Fibroblast of lung (primary cell): ENCODE data around the gene CHRNA1. TPM values are rescaled to one million over a fixed set of nuclear protein-coding genes. Genes with fewer than 3 reads are reported as not detected.

Source experiments
- DNase-seq, 2 donors: peaks; one replicate each; pipeline versions ENCODE4 v3.0.0 to v3.0.0-alpha.2; 2010; ENCODE audit warnings: low read depth in 2 of 2
- H2AFZ ChIP-seq: 2 replicates; pipeline ENCODE4 v1.5.1; 2012; ENCODE audit warnings: low read length, control low read depth, inconsistent platforms
- H3K27ac ChIP-seq: 2 replicates; pipeline ENCODE4 v1.5.1; 2011; ENCODE audit warnings: low read length, control low read depth; ENCODE audit not compliant: insufficient read depth
- H3K27me3 ChIP-seq: 2 replicates; pipeline ENCODE4 v1.5.1; 2011; ENCODE audit warnings: mild to moderate bottlenecking, low read length; ENCODE audit not compliant: control insufficient read depth, insufficient read depth
- H3K36me3 ChIP-seq: 2 replicates; pipeline ENCODE4 v1.5.1; 2011; ENCODE audit warnings: low read length; ENCODE audit not compliant: control insufficient read depth, insufficient read depth
- H3K4me1 ChIP-seq: 2 replicates; pipeline ENCODE4 v1.5.1; 2011; ENCODE audit warnings: low read length; ENCODE audit not compliant: control insufficient read depth, insufficient read depth; ENCODE audit errors: extremely low read depth
- H3K4me2 ChIP-seq: 2 replicates; pipeline ENCODE4 v1.5.1; 2011; ENCODE audit warnings: low read length, control low read depth; ENCODE audit not compliant: insufficient read depth; ENCODE audit errors: extremely low read depth
- H3K4me3 ChIP-seq, 4 experiments: fragments of 200-600 bp in 1 of 4; sonication (generic) in 1 of 4; replicated peaks in 1 of 4; 2 replicates each; pipeline ENCODE4 v1.5.1; 2011 to 2016; ENCODE audit warnings: low read length in 4 of 4, low read depth in 3 of 4, mild to moderate bottlenecking in 3 of 4, control low read depth in 2 of 4, inconsistent platforms in 1 of 4, mixed read lengths in 1 of 4; ENCODE audit not compliant: insufficient read depth in 1 of 4; ENCODE audit errors: control extremely low read depth in 1 of 4
- H3K79me2 ChIP-seq: 2 replicates; pipeline ENCODE4 v1.5.1; 2012; ENCODE audit warnings: mild to moderate bottlenecking, low read length, inconsistent platforms; ENCODE audit not compliant: control insufficient read depth, insufficient read depth
- H3K9ac ChIP-seq: 2 replicates; pipeline ENCODE4 v1.5.1; 2011; ENCODE audit warnings: mild to moderate bottlenecking, low read length, control low read depth; ENCODE audit not compliant: insufficient read depth
- H3K9me3 ChIP-seq: 2 replicates; pipeline ENCODE4 v1.5.1; 2012; ENCODE audit warnings: low read depth, low read length; ENCODE audit not compliant: control insufficient read depth, insufficient read depth
- H4K20me1 ChIP-seq: 2 replicates; pipeline ENCODE4 v1.5.1; 2011; ENCODE audit warnings: low read length; ENCODE audit not compliant: control insufficient read depth, insufficient read depth; ENCODE audit errors: extremely low read depth
- EZH2 ChIP-seq: IDR thresholded peaks from 2 replicates; pipeline ENCODE4 v1.5.1; 2012; ENCODE audit warnings: low read length, control low read depth, mild to moderate bottlenecking; ENCODE audit errors: missing control alignments
- polyA plus RNA-seq, 2 donors: library from polyadenylated mRNA; depleted of rRNA in 1 of 2; stranded (reverse) in 1 of 2; unstranded in 1 of 2; fragments of >200 nt; gene quantifications; 2 replicates each; pipeline ENCODE4 v1.2.1, GENCODE V29; 2011 to 2012; ENCODE audit warnings: missing spikeins in 1 of 2
- total RNA-seq: library from RNA; depleted of rRNA; stranded (reverse); fragments of >200 nt; gene quantifications from 2 replicates; pipeline ENCODE4 v1.2.1, GENCODE V29; 2014
- TF ChIP-seq, protein P1 (sequence below), 2 donors: IDR thresholded peaks in 1 of 2; conservative IDR thresholded peaks in 1 of 2; 1 replicate in 1 of 2; 2 replicates in 1 of 2; pipeline ENCODE4 v1.5.1; 2011 to 2012; ENCODE audit warnings: low read length in 2 of 2, control low read depth in 1 of 2, inconsistent platforms in 1 of 2, low read depth in 1 of 2, mild to moderate bottlenecking in 1 of 2

Gene CHRNA1
- total and polyA plus RNA-seq, 2 donors (not counting 1 experiment from before 2014, with no cell fraction given) = 0.33 to 1.1 TPM

DNA sequence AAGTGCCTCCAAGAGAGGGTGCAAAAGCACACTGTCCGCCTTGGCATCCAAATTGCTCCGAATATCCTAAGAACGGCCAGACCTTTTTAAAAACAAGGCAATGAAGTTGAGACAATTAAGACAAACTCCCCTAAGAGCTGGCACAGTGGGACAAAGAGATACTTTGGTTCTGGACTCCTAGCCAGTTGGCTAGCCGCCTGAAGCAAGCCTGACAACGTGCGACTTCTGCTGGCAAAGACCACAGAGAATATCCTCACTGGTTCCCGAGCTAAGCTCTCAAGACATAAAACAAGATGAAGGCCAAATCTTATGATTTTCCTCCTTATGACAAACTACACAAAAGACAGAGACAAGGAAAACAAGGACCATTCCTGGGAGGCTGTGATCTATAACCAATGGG lies 32.7 kb downstream of the CHRNA1 start:
- Histone ChIP-seq H3K4me2 (no peak overlapping the region), H3K79me2 (no peaks in the 10 kb centered on the region), H3K36me3 (no peaks in the 10 kb centered on the region), H3K9ac (no peak overlapping the region), H3K4me3 (no peak overlapping the region), H3K27me3 (peaks cover 18% of the 10 kb centered on the region), H3K27ac (no peak overlapping the region), H4K20me1 (no peaks in the 10 kb centered on the region), H3K9me3 (no peaks in the 10 kb centered on the region), H2AFZ (no peak overlapping the region), H3K4me1 (peaks cover 7% of the 10 kb centered on the region)
- DNase-seq = no peak
- TF ChIP-seq EZH2 = no peak
- TF ChIP-seq, protein P1, sequence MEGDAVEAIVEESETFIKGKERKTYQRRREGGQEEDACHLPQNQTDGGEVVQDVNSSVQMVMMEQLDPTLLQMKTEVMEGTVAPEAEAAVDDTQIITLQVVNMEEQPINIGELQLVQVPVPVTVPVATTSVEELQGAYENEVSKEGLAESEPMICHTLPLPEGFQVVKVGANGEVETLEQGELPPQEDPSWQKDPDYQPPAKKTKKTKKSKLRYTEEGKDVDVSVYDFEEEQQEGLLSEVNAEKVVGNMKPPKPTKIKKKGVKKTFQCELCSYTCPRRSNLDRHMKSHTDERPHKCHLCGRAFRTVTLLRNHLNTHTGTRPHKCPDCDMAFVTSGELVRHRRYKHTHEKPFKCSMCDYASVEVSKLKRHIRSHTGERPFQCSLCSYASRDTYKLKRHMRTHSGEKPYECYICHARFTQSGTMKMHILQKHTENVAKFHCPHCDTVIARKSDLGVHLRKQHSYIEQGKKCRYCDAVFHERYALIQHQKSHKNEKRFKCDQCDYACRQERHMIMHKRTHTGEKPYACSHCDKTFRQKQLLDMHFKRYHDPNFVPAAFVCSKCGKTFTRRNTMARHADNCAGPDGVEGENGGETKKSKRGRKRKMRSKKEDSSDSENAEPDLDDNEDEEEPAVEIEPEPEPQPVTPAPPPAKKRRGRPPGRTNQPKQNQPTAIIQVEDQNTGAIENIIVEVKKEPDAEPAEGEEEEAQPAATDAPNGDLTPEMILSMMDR (conservative IDR thresholded peaks at IDR 0.05 in 1 of 2, IDR thresholded peaks at IDR 0.05 in 1 of 2; ENCODE audit: low read depth in 1 of 2, low read length in 2 of 2) = no peak

DNA sequence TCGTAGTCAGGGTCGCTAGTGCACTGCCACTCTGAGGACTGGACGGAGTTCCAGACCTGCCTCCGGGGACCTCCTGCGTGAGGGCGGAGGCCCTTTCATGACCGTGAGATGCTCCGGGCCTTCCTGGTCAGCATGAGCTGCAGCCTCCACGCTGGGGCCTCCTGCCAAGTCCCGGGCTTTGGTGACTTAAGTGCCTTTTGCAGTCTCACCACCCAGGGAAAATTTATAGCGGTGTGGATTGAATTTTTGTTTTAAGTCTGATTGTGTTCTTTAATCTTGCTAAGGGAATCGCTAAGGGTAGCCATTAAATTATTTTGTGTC lies 33.6 kb downstream of the CHRNA1 start:
- DNase-seq = no peak
- Histone ChIP-seq H3K4me2 (peak overlapping the region; percentile 90), H3K9me3 (no peaks in the 10 kb centered on the region), H3K9ac (no peak overlapping the region), H3K79me2 (no peaks in the 10 kb centered on the region), H2AFZ (no peak overlapping the region), H3K27ac (no peak overlapping the region), H3K4me1 (peaks cover 7% of the 10 kb centered on the region), H3K36me3 (no peaks in the 10 kb centered on the region), H4K20me1 (no peaks in the 10 kb centered on the region), H3K4me3 (no peak overlapping the region), H3K27me3 (peaks cover 18% of the 10 kb centered on the region)
- no peak for TF ChIP-seq EZH2
- TF ChIP-seq, protein P1 (conservative IDR thresholded peaks at IDR 0.05 in 1 of 2, IDR thresholded peaks at IDR 0.05 in 1 of 2; ENCODE audit: low read depth in 1 of 2, low read length in 2 of 2) = no peak

DNA sequence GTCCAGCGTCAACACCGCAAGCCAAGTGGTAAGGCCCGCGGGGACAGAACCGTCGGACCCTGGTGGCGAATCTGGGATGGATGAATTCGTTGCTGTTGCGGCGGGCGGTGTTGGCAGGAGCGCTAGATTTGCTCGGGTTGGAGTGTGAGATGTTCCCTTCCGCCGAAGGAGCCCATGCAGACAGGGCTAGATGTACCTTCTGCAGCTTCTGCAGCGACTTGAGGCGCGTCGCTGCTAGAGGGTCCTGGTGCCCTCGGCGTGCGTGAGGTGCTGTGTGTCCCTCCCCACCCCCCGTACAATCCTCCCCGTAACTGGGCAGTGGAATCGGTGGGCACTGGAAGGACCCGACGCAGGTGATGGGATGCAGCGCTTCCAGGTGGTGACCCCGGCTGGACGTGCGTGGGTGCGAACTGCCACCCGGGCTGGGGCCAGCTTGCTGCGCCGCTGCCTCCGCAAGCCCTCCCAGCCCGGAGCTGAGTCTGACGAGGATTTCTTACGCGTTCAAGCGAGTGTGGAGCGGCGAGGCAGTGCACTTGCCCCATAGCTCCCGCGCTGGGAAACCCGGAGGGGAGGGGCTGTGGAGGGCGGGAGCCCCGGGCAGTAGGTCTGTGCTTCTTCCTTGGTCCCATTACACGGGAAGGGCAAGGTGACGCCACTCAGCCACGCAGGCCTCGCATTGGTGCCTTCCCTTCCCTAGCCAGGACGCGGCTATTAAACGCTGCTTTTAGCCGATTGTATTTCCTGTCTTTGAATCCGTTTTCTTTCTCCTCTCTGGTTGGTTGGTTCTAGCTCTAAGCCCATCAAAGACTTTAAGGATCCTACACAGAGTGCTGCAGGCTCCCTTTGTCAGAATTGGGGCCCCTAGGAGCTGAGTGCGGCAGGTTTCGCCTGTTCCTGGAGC lies 34.2 kb downstream of the CHRNA1 start:
- H3K36me3 ChIP-seq = no peaks in the 10 kb centered on the region

More for the DNA sequence above, 34.2 kb downstream of the CHRNA1 start:
- H3K4me2 ChIP-seq = peak overlapping the region; percentile 90
- H3K4me1 ChIP-seq = peaks cover 7% of the 10 kb centered on the region
- H3K9ac ChIP-seq = no peak overlapping the region
- no peaks in the 10 kb centered on the region for H4K20me1 ChIP-seq
- TF ChIP-seq, protein P1 (conservative IDR thresholded peaks at IDR 0.05 in 1 of 2, IDR thresholded peaks at IDR 0.05 in 1 of 2; ENCODE audit: low read depth in 1 of 2, low read length in 2 of 2) = no peak
- TF ChIP-seq EZH2 = no peak
- DNase-seq = peak in 1 of 2 donors; percentile 22
- no peak overlapping the region for H3K27ac ChIP-seq
- H3K4me3 ChIP-seq = peak overlapping the region; percentile 39 to 58 (median 54)
- H3K9me3 ChIP-seq = no peaks in the 10 kb centered on the region
- H3K79me2 ChIP-seq = no peaks in the 10 kb centered on the region
- peak overlapping the region; percentile 79 for H2AFZ ChIP-seq
- H3K27me3 ChIP-seq = peaks cover 18% of the 10 kb centered on the region
